Measurements from ENCODE around the gene XIAP.
"Not testable (repeated sequence)": the region's sequence is repeated elsewhere in the genome, so short reads cannot be mapped to it uniquely, and the experiment has no call there.

XIAP gene

DNA sequence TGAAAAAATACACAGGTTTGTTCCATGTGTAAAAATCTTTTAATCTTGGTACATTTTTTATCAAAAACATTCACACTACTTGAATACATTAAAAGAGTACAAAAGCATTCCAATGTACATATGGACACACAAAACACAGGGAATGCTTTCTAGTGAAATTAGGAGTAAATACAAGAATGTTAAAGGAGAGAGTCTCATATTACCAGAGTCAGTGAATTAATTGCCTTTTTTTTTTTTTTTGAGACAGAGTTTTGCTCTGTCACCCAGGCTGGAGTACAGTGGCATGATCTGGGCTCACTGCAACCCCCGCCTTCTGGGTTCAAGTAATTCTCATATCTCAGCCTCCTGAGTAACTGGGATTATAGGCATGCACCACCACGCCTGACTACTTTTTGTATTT lies 17.0 kb downstream of the XIAP start:
- DNase-seq: no peak

DNA sequence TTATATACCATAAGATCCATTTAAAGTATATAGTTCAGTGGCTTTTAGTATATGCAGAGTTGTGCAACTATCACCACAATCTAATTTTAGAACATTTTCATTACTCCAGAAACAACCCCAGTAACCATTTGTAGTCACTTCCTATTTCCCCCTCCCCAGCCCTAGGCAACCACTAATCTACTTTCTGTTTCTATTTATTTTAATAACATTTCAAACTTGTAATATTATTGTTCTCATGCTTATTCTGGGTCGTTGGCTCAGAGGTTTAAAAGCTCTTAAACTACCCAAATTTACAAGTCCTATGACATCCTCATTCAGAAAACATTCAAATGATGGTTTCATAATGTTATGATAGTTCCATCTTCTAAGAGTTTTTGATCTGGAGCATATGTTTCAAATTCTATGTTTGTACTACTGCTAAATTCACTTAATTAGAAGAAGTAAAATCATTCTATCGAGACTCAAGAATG lies 18.4 kb downstream of the XIAP start:
- DNase-seq: no peak

GRCh38 chrX:123881330-123881729 lies 21.5 kb downstream of the XIAP start:
- no peak for DNase-seq

GRCh38 chrX:123882391-123882790 lies 22.5 kb downstream of the XIAP start:
- DNase-seq: no peak

DNA sequence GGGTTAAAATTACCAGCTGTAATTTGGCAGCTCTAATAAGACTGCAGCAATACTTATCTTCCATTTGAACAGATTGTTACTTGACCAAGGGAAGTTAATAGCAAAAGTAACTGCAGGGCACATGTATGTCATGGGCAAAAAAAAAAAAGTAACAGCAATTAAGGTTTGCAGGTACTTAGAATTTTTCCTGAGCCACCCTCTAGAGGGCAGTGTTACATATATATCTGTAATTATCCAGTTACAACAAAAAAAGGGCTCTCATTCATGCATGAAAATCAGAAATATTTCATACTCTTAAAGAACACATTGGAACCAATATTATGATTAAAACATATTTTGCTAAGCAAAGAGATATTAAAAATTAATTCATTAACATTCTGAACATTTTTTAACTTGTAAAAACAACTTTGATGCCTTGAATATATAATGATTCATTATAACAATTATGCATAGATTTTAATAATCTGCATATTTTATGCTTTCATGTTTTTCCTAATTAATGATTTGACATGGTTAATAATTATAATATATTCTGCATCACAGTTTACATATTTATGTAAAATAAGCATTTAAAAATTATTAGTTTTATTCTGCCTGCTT lies 25.1 kb downstream of the XIAP start:
- peak; percentile 3 for DNase-seq

DNA sequence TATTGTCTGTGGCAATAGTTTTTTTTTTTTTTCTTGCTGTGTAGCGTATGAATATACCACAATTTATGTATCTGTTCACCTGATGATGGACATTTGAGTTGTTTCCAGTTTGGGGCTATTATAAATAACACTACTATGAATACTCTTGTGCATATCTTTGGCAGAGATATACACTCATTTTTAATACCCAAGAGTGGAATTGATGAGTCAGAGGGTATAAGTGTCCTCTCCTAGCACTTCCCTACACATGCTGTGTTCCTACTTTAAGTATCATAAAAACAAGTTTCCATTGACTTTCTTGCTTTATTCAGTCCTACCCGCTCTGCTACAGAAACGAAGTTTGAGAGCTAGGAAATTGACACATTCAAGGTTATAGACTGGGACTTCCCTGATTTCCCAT lies 39.8 kb downstream of the XIAP start:
- DNase-seq: no peak

DNA sequence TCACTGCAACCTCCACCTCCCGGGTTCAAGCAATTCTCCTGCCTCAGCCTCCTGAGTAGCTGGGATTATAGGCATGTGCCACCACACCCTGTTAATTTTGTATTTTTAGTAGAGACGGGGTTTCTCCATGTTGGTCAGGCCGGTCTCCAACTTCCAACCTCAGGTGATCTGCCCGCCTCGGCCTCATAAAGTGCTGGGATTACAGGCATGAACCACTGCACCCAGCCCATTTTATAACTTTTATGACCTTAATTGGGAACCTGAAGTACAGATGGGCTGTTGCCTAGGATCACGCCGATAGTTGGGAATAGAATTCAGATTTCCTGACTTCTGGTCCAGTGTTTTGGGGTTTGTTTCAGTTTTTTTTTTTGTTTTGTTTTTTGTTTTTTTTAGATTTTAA lies 43.4 kb downstream of the XIAP start:
- not testable (repeated sequence) for DNase-seq

DNA sequence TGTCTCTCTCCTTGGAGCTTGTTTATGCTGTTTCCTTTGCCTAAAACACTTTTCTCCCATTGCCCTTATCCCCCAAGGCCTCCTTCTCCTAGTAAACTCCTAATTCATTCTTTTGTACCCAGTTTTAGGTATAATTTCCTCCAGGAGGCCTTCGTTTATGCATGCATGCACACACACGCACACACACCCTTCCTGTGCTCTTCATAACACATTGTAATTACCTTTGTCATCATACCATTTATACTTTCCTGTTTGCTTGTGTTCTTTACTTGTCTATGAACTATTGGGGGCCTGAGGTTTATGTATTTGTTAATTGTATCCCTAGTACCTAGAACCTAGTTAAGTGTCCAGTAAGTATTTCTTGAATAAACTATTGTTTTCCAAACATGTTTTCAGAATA lies 45.5 kb downstream of the XIAP start:
- no peak for DNase-seq

- no peak for DNase-seq
These were observed 46.9 kb downstream of the XIAP start for GRCh38 chrX:123906557-123907316.

DNA sequence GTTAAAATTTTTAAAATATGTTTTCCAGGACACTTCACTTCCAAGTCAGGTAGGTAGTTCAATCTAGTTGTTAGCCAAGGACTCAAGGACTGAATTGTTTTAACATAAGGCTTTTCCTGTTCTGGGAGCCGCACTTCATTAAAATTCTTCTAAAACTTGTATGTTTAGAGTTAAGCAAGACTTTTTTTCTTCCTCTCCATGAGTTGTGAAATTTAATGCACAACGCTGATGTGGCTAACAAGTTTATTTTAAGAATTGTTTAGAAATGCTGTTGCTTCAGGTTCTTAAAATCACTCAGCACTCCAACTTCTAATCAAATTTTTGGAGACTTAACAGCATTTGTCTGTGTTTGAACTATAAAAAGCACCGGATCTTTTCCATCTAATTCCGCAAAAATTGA lies 49.7 kb downstream of the XIAP start:
- DNase-seq: no peak

GRCh38 chrX:123917069-123917468 lies 57.2 kb downstream of the XIAP start:
- no peak for DNase-seq

DNA sequence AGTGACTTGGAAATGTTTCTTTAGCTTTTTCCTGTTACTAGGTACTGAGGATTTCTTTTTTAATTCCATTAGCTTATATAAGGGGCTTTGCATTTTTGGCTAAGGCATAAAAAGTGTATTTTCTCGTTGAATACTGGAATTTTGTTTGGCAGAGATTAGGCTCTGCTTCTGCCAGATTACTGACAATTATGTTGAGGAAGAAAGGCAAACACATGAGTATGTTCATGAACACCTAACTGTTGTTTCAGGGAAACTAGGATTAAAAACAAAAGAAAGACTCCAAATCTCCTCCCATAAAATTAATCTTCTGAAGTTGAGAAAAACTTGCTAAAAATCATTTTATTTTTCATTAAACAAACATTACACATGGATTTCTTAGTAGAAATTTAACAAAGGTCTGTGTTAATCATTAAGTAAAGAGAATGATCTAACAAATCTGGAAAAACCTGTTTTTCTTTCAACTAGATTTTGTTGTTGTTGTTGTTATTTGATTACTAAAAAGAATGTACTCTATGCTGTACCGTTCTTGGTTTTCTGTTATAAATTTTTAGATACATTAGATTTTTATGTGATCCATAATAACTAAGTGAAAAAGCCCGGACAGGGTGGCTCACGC lies 58.4 kb downstream of the XIAP start:
- no peak for DNase-seq

DNA sequence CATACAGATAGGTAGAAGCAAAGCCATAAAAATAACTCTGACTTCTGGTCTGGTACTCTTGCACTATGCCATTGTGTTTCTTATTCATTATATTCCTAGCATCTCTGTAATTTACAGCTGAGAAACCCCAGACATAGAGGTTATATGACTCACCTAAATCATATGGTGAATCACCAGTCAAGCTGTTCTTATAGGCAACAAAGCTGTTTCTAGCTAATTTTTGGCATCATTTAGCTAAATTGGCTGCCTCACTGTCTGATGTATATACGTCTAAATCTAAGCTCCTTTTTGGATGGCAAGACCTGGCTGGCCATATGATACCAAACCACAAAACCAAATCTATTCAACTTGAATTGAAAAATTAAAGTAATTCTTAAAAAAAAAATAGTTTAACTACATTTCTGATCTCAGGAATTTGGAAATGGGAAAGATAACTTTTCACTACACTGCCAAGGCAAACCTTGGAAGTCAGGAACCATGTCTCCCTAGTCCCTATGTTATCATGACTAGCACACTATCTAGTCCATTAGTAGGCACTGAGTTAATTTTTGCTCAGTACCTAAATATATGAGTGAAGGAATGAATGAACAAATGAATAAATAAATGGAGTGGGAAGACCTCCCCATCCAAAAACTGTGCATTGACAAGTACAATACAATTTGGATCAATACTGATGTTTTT lies 60.4 kb downstream of the XIAP start:
- no peak for DNase-seq

- DNase-seq: no peak
These were observed 63.4 kb downstream of the XIAP start for GRCh38 chrX:123923211-123923610.

GRCh38 chrX:123924186-123924585 lies 64.3 kb downstream of the XIAP start:
- DNase-seq: no peak

GRCh38 chrX:123927845-123928244 lies 68.0 kb downstream of the XIAP start:
- DNase-seq: no peak

DNA sequence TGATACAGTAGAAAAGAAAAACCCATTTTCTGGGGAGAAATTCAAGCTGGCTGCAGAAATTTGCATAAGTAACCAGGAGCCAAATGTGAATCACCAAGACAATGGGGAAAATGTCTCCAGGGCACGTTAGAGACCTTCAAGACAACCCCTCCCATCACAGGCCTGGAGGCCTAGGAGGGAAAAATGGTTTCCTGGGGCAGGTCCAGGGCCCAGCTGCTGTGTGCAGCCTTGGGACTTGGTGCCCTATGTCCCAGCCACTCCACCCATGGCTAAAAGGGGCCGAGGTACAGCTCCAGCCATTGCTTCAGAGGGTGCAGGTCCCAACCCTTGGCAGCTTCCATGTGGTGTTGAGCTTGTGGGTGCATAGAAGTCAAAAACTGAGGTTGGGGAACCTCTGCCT lies 72.2 kb downstream of the XIAP start:
- DNase-seq: not testable (repeated sequence)

DNA sequence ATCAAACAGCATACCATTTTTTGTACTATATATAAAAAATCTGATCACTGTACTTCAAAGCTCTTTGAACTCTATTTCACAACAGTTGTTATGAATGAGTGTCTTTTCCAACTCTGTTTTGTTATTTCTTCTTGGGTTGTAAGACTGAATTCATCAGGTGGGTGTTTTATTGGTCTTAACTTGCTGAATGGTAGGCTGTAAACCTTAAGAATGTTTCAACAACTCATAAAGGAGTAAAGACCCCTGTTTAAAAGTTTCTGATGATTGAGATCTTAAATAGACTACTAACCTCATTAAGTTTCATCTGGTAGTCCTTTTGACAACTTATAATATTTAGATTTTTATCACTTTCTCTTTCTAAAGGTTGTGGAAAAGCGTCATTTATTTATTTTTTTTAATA lies 83.2 kb downstream of the XIAP start:
- no peak for DNase-seq

DNA sequence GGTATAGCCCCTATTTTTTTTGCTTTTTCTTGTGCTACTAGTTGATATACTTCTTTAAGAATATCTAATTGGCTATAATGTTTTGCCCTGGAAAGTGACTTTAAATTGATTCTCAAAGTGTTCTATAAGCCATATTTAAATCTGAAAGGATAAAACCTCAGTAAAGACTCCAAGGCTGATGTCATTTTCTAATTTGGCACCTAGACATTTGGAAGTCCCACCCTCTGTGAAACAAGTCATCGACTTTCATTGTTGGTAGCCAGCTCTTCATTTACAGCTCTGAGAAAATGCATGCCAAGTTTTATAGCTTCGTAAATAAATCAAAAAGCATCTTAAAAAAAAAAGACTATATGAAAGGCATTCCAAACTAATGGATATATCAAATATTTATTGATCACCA lies 83.6 kb downstream of the XIAP start:
- DNase-seq: no peak

DNA sequence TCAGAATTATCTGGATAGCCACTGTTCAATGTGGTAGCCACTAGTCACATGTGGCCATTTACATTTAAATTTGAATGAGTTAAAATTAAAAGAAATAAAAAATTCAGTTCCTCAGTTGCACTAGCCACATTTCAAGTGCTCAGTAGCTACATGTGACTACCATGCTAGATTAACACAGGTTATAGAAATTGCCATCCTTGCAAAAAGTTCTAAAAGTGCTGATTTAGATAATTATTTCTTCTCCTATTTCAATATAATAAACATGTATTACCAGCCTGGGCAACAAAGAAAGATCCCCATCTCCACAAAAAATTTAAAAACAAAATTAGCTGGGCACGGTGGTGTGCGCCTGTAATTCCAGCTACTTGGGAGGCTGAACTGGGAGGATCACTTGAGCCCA lies 90.0 kb downstream of the XIAP start:
- no peak for DNase-seq

GRCh38 chrX:123959281-123960063 lies 99.6 kb downstream of the XIAP start:
- peak; percentile 1 for DNase-seq

- no peak for DNase-seq
These were observed 101.1 kb downstream of the XIAP start for GRCh38 chrX:123960956-123961267.
